GM12874 (cell line): ENCODE data around the gene GPR65.

Experiments
- TF ChIP-seq, protein P1 (sequence below): IDR thresholded peaks from 2 replicates; pipeline ENCODE4 v1.5.1; 2011; ENCODE audit warnings: low read depth, mild to moderate bottlenecking, control low read depth, low read length, moderate library complexity; ENCODE audit not compliant: insufficient read depth

Gene GPR65

GRCh38 chr14:88016768-88017167 lies 11.8 kb downstream of the GPR65 start:
- TF ChIP-seq, protein P1, sequence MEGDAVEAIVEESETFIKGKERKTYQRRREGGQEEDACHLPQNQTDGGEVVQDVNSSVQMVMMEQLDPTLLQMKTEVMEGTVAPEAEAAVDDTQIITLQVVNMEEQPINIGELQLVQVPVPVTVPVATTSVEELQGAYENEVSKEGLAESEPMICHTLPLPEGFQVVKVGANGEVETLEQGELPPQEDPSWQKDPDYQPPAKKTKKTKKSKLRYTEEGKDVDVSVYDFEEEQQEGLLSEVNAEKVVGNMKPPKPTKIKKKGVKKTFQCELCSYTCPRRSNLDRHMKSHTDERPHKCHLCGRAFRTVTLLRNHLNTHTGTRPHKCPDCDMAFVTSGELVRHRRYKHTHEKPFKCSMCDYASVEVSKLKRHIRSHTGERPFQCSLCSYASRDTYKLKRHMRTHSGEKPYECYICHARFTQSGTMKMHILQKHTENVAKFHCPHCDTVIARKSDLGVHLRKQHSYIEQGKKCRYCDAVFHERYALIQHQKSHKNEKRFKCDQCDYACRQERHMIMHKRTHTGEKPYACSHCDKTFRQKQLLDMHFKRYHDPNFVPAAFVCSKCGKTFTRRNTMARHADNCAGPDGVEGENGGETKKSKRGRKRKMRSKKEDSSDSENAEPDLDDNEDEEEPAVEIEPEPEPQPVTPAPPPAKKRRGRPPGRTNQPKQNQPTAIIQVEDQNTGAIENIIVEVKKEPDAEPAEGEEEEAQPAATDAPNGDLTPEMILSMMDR: no peak

- TF ChIP-seq, protein P1: no peak
These were observed 12.6 kb downstream of the GPR65 start for GRCh38 chr14:88017535-88017934.

DNA sequence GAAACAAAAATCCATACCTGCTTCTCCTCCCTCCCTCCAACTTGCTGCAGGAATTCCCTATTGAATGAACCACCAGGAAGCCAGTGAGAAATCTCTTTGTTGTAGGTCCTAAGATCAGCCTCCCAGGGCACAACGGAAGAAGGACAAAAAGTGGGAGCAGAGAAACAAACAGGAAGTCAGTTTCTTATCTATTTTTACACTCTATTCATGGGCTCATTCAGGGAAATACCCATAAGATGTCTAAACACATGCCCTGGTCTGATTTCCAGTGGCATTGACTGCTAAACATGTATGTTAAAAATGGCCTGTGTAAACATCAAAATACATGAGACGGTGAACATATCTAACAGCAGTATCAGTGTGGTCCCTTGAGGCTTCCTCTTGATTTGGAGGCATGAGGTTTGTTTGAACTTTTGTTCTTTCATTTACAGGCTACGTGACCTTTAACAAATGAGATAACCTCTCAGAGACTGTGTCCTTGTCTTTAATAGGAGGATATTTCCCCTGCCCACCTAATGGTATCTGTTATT lies 18.8 kb downstream of the GPR65 start:
- TF ChIP-seq, protein P1: no peak

- TF ChIP-seq, protein P1: no peak
These were observed 20.4 kb downstream of the GPR65 start for GRCh38 chr14:88025313-88025712.

GRCh38 chr14:88026890-88027289 lies 22.0 kb downstream of the GPR65 start:
- TF ChIP-seq, protein P1: no peak

DNA sequence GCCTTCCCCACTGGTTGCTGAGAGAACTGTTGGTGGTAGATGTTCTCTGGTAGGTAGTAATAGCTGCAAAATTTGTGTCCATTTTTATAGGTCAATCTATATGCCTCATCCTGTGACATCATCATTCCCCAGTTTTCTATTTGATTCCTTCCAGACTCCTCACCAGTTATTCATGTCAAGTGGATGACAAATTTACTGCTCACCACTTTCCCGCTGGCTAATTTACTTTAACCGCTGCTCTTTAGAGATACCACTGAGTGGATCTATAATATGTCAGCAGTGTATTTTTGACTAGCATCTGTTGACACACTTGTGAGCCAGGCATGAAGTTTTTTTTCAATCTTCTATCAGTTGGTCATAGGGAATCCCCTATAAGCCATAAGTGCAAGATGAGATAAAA lies 24.6 kb downstream of the GPR65 start:
- TF ChIP-seq, protein P1: no peak

DNA sequence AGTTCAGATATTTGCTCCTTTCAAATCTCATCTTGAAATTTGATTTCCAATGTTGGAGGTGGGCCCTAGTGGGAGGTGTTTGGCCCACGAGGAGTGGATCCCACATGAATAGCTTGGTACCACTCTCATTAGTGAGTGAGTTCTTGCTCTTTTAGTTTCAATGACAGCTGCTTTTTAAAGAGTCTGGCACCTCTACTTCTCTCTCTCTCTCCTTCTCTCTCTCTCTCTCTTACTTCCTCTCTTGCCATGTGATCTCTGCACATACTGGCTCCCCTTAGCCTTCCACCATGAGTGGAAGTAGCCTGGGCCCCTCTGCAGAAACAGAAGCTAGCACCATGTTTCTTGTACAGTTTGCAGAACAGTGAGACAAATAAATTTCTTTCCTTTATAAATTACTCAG lies 25.1 kb downstream of the GPR65 start:
- TF ChIP-seq, protein P1: no peak
